Osteoblast (primary cell): Measurements from ENCODE around the gene STARD6. TPM values are rescaled to one million over a fixed set of nuclear protein-coding genes. Genes with fewer than 3 reads are reported as not detected.
"Not testable (repeated sequence)": the region's sequence is repeated elsewhere in the genome, so short reads cannot be mapped to it uniquely, and the experiment has no call there.

ENCODE experiments used
- DNase-seq: peaks from one replicate; pipeline ENCODE4 v3.0.0; 2011; ENCODE audit warnings: low spot score, mixed read lengths; ENCODE audit not compliant: insufficient read length; ENCODE audit errors: missing footprints
- H2AFZ ChIP-seq: 2 replicates; pipeline ENCODE4 v1.6.0; 2011; ENCODE audit warnings: mild to moderate bottlenecking, low read length
- H3K27ac ChIP-seq: 2 replicates; pipeline ENCODE4 v1.5.1; 2011; ENCODE audit warnings: mild to moderate bottlenecking, low read depth, low read length, moderate library complexity
- H3K27me3 ChIP-seq: 2 replicates; pipeline ENCODE4 v1.6.0; 2012; ENCODE audit warnings: mild to moderate bottlenecking, control low read depth, inconsistent platforms, low read length, moderate library complexity; ENCODE audit not compliant: insufficient read depth
- H3K36me3 ChIP-seq: 2 replicates; pipeline ENCODE4 v1.5.1; 2011; ENCODE audit warnings: mild to moderate bottlenecking, low read length, control low read depth, moderate library complexity; ENCODE audit not compliant: insufficient read depth
- H3K4me1 ChIP-seq: 2 replicates; pipeline ENCODE4 v1.5.1; 2011; ENCODE audit warnings: mild to moderate bottlenecking, low read length, control low read depth, moderate library complexity; ENCODE audit not compliant: insufficient read depth
- H3K4me2 ChIP-seq: 2 replicates; pipeline ENCODE4 v1.6.0; 2011; ENCODE audit warnings: mild to moderate bottlenecking, low read length; ENCODE audit not compliant: insufficient read depth
- H3K4me3 ChIP-seq: fragments of 200-600 bp; sonication (generic); 3 replicates; pipeline ENCODE4 v1.5.1; 2012; ENCODE audit warnings: mild to moderate bottlenecking, low read length, inconsistent platforms; ENCODE audit not compliant: insufficient read depth
- H3K79me2 ChIP-seq: 2 replicates; pipeline ENCODE4 v1.6.0; 2012; ENCODE audit warnings: mild to moderate bottlenecking, low read length, control low read depth, inconsistent platforms; ENCODE audit not compliant: insufficient read depth
- H3K9me3 ChIP-seq: 2 replicates; pipeline ENCODE4 v1.5.1; 2011; ENCODE audit warnings: low read depth, low read length, control low read depth
- H4K20me1 ChIP-seq: 2 replicates; pipeline ENCODE4 v1.6.0; 2012; ENCODE audit warnings: mild to moderate bottlenecking, low read length, control low read depth; ENCODE audit not compliant: insufficient read depth
- CTCF ChIP-seq: IDR thresholded peaks from 2 replicates; pipeline ENCODE4 v1.5.1; 2011; ENCODE audit warnings: mild to moderate bottlenecking, low read depth, low read length, moderate library complexity; ENCODE audit errors: extremely low read depth
- total RNA-seq: library from RNA; depleted of rRNA; stranded (reverse); fragments of >200 nt; gene quantifications from 2 replicates; pipeline ENCODE4 v1.2.3, GENCODE V29; 2012

Gene STARD6
- total RNA-seq, 1 donor: not detected

GRCh38 chr18:54327818-54328217 is 29.8 kb downstream of the STARD6 start:
- Histone ChIP-seq H3K36me3 (no peaks in the 10 kb centered on the region), H3K79me2 (no peaks in the 10 kb centered on the region), H3K27me3 (no peaks in the 10 kb centered on the region), H2AFZ (no peak overlapping the region), H3K4me3 (no peak overlapping the region), H3K4me1 (no peaks in the 10 kb centered on the region), H4K20me1 (no peaks in the 10 kb centered on the region), H3K27ac (no peak overlapping the region), H3K4me2 (no peak overlapping the region), H3K9me3 (no peaks in the 10 kb centered on the region)
- DNase-seq: no peak
- no peak for TF ChIP-seq CTCF

GRCh38 chr18:54323970-54324369 is 33.7 kb downstream of the STARD6 start:
- H4K20me1 ChIP-seq: no peaks in the 10 kb centered on the region
- DNase-seq: no peak
- H3K27me3 ChIP-seq: no peaks in the 10 kb centered on the region
- no peak overlapping the region for H3K4me3 ChIP-seq
- no peak for TF ChIP-seq CTCF
- H3K4me1 ChIP-seq: no peaks in the 10 kb centered on the region
- H3K27ac ChIP-seq: no peak overlapping the region
- no peaks in the 10 kb centered on the region for H3K9me3 ChIP-seq
- H3K4me2 ChIP-seq: no peak overlapping the region
- H3K36me3 ChIP-seq: no peaks in the 10 kb centered on the region
- no peak overlapping the region for H2AFZ ChIP-seq
- H3K79me2 ChIP-seq: no peaks in the 10 kb centered on the region

- Histone ChIP-seq H3K36me3 (no peaks in the 10 kb centered on the region), H3K4me3 (no peak overlapping the region), H3K4me2 (no peak overlapping the region), H3K4me1 (no peaks in the 10 kb centered on the region), H3K27ac (no peak overlapping the region), H2AFZ (no peak overlapping the region), H3K9me3 (no peaks in the 10 kb centered on the region), H4K20me1 (no peaks in the 10 kb centered on the region), H3K27me3 (no peaks in the 10 kb centered on the region), H3K79me2 (no peaks in the 10 kb centered on the region)
- no peak for TF ChIP-seq CTCF
- no peak for DNase-seq
Measured at GRCh38 chr18:54323561-54323960, 34.1 kb downstream of the STARD6 start.

- H2AFZ ChIP-seq: no peak overlapping the region
- H3K9me3 ChIP-seq: no peaks in the 10 kb centered on the region
- DNase-seq: no peak
- H3K27ac ChIP-seq: no peak overlapping the region
- H3K4me2 ChIP-seq: no peak overlapping the region
- no peaks in the 10 kb centered on the region for H3K79me2 ChIP-seq
- no peaks in the 10 kb centered on the region for H4K20me1 ChIP-seq
- H3K36me3 ChIP-seq: no peaks in the 10 kb centered on the region
- no peak for TF ChIP-seq CTCF
- no peaks in the 10 kb centered on the region for H3K4me1 ChIP-seq
- no peak overlapping the region for H3K4me3 ChIP-seq
- no peaks in the 10 kb centered on the region for H3K27me3 ChIP-seq
Measured at GRCh38 chr18:54316071-54316820, 41.4 kb downstream of the STARD6 start.

- not testable (repeated sequence) for H3K79me2 ChIP-seq, H3K9me3 ChIP-seq, DNase-seq, H4K20me1 ChIP-seq, H3K4me2 ChIP-seq, H2AFZ ChIP-seq, H3K27ac ChIP-seq, H3K4me1 ChIP-seq, H3K27me3 ChIP-seq, H3K4me3 ChIP-seq, H3K36me3 ChIP-seq
Measured at GRCh38 chr18:54309564-54309963, 48.1 kb downstream of the STARD6 start.
